ENCODE measurements around the gene RNF144B. TPM values are rescaled to one million over a fixed set of nuclear protein-coding genes. Genes with fewer than 3 reads are reported as not detected.
"Not testable (repeated sequence)": the region's sequence is repeated elsewhere in the genome, so short reads cannot be mapped to it uniquely, and the experiment has no call there.

The RNF144B gene
- total and polyA plus RNA-seq, 7 donors = 6.0 to 94.9 (median 34.5) TPM

GRCh38 chr6:18405477-18406293, 18.5 kb downstream of the RNF144B start:
- intact Hi-C loops (cut with DNase I) = no loop called here
- peak; percentile 77 to 87 (median 86) for ATAC-seq
- H3K4me1 ChIP-seq = peaks cover 65% of the 10 kb centered on the region

GRCh38 chr6:18406955-18407749, 20.0 kb downstream of the RNF144B start:
- H3K4me1 ChIP-seq = peaks cover 66% of the 10 kb centered on the region
- ATAC-seq = no peak
- intact Hi-C loops (cut with DNase I) = no loop called here
- H3K27me3 ChIP-seq (ENCODE audit: insufficient read depth in 3 of 3, low read length in 2 of 3) = no peaks in the 10 kb centered on the region
- no peak for DNase-seq
- WGBS, 3 donors = 88 to 96% (median 95%) methylated on average over 4 of the region's 4 CpGs
- H3K9me3 ChIP-seq = no peaks in the 10 kb centered on the region
- peaks cover 0 to 41% of the 10 kb centered on the region in 2 donors for H3K36me3 ChIP-seq (ENCODE audit: insufficient read depth in 1 of 2, low read depth in 1 of 2)
- no peak overlapping the region for H3K4me3 ChIP-seq
- peak overlapping the region; percentile 88 for H3K27ac ChIP-seq
- TF ChIP-seq CTCF (IDR thresholded peaks at IDR 0.05) = no peak

More at GRCh38 chr6:18405477-18406293, 18.5 kb downstream of the RNF144B start:
- H3K9me3 ChIP-seq = no peaks in the 10 kb centered on the region
- DNase-seq = no peak
- peaks cover 0 to 53% of the 10 kb centered on the region in 2 donors for H3K36me3 ChIP-seq (ENCODE audit: insufficient read depth in 1 of 2, low read depth in 1 of 2)
- WGBS, 3 donors = 25 to 44% (median 25%) methylated on average over 4 of the region's 4 CpGs
- TF ChIP-seq CTCF (IDR thresholded peaks at IDR 0.05) = no peak
- H3K27me3 ChIP-seq (ENCODE audit: insufficient read depth in 3 of 3, low read length in 2 of 3) = no peaks in the 10 kb centered on the region
- peak overlapping the region; percentile 88 for H3K27ac ChIP-seq
- H3K4me3 ChIP-seq = no peak overlapping the region

GRCh38 chr6:18409602-18410001, 22.5 kb downstream of the RNF144B start:
- intact Hi-C loops (cut with DNase I); H3K9me3 ChIP-seq; H3K27me3 ChIP-seq (ENCODE audit: insufficient read depth in 3 of 3, low read length in 2 of 3); H3K4me3 ChIP-seq: not testable (repeated sequence)
- peaks cover 0 to 21% of the 10 kb centered on the region in 2 donors for H3K36me3 ChIP-seq (ENCODE audit: insufficient read depth in 1 of 2, low read depth in 1 of 2)
- peak in 1 of 2 donors; percentile 72 for DNase-seq
- peaks cover 69% of the 10 kb centered on the region for H3K4me1 ChIP-seq
- H3K27ac ChIP-seq = peak overlapping the region; percentile 88
- 32 to 72% (median 32%) methylated on average over 11 of the region's 11 CpGs for WGBS, 3 donors
- peak; percentile 46 to 77 (median 63) for ATAC-seq

GRCh38 chr6:18410412-18410811, 23.3 kb downstream of the RNF144B start:
- Histone ChIP-seq H3K9me3 (no peaks in the 10 kb centered on the region), H3K4me1 (peaks cover 65% of the 10 kb centered on the region), H3K36me3 (ENCODE audit: insufficient read depth in 1 of 2, low read depth in 1 of 2) (peaks cover 0 to 18% of the 10 kb centered on the region in 2 donors), H3K27me3 (ENCODE audit: insufficient read depth in 3 of 3, low read length in 2 of 3) (no peaks in the 10 kb centered on the region), H3K27ac (peak overlapping the region; percentile 88), H3K4me3 (no peak overlapping the region)
- ATAC-seq (peak; percentile 26 to 51 (median 34)), DNase-seq (no peak)
- 29 to 57% (median 42%) methylated on average over 3 of the region's 3 CpGs for WGBS, 3 donors
- no peak for TF ChIP-seq CTCF (IDR thresholded peaks at IDR 0.05)
- intact Hi-C loops (cut with DNase I) = no loop called here

- peak overlapping the region; percentile 88 for H3K27ac ChIP-seq
- ATAC-seq = no peak
Observed at GRCh38 chr6:18412068-18412467, 24.9 kb downstream of the RNF144B start.

More at GRCh38 chr6:18412068-18412467, 24.9 kb downstream of the RNF144B start:
- no peaks in the 10 kb centered on the region for H3K9me3 ChIP-seq
- H3K4me1 ChIP-seq = peaks cover 69% of the 10 kb centered on the region
- peaks cover 0 to 11% of the 10 kb centered on the region in 2 donors for H3K36me3 ChIP-seq (ENCODE audit: insufficient read depth in 1 of 2, low read depth in 1 of 2)
- no peak for DNase-seq
- H3K27me3 ChIP-seq (ENCODE audit: insufficient read depth in 3 of 3, low read length in 2 of 3) = no peaks in the 10 kb centered on the region
- 19 to 41% (median 37%) methylated on average over 1 of the region's 1 CpG for WGBS, 3 donors
- no peak overlapping the region for H3K4me3 ChIP-seq
- TF ChIP-seq CTCF (IDR thresholded peaks at IDR 0.05) = no peak
- intact Hi-C loops (cut with DNase I) = no loop called here

All from psoas muscle (tissue), 8 donors.